Suppressor macrophage treated with lipopolysaccharide for 4 hours (primary cell): Measurements from ENCODE around the gene BBS4.
"Not testable (repeated sequence)": the region's sequence is repeated elsewhere in the genome, so short reads cannot be mapped to it uniquely, and the experiment has no call there.

Experiments
- DNase-seq: peaks from one replicate; pipeline ENCODE4 v3.0.0-alpha.2; 2020

Gene BBS4, protein sequence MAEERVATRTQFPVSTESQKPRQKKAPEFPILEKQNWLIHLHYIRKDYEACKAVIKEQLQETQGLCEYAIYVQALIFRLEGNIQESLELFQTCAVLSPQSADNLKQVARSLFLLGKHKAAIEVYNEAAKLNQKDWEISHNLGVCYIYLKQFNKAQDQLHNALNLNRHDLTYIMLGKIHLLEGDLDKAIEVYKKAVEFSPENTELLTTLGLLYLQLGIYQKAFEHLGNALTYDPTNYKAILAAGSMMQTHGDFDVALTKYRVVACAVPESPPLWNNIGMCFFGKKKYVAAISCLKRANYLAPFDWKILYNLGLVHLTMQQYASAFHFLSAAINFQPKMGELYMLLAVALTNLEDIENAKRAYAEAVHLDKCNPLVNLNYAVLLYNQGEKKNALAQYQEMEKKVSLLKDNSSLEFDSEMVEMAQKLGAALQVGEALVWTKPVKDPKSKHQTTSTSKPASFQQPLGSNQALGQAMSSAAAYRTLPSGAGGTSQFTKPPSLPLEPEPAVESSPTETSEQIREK

DNA sequence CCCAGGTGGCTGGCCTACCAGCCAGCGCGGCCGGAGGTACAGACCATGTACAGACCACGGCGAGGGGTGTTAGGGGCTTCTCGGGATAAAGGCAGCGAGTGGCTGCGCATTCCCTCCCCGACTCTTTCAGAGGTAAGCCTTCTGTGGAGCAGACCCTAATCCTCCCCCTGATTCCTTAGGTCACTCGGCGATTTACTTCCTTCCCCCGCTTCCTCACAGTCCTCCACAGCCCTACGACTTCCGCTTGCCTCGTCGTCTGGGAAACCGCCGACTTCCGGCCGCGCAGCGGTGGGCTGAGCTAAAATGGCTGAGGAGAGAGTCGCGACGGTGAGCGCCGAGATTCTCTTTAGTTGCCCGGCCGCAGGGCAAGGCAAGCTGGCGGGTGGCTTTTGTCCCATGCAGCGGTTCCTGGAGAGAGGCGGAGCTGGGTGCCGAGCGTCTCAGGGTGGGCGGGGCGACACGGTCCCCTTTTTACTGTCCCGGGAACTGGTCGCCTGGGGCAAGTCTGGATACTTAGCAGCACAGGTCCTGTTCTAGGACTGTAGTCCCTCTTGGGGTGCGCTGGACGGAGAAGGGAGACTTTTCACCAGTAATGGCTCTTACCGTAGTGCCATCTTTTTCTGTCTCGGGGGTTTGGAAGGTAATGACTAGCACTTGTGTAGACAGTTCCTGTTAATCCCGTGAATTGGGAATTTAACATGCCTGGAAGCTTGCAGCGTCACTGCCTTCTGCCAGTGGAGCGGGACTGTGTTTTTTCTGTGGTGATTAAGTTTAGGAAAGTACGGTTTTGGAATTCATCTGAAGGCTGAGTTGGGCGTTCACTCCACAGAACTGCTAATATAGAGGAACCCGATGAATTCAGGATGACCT lies at the start of gene BBS4, which contains the start of gene HIGD2B:
Gene BBS4, plus strand, starts transcription at position 283 of the 870 bp plus-strand sequence. Its CDS starts 21 bp downstream, at position 304.
Gene HIGD2B, minus strand, starts transcription at position 258 of the 870 bp plus-strand sequence. CDS start 9,808 bp downstream, outside the sequence.
- peak; percentile 91 for DNase-seq

DNA sequence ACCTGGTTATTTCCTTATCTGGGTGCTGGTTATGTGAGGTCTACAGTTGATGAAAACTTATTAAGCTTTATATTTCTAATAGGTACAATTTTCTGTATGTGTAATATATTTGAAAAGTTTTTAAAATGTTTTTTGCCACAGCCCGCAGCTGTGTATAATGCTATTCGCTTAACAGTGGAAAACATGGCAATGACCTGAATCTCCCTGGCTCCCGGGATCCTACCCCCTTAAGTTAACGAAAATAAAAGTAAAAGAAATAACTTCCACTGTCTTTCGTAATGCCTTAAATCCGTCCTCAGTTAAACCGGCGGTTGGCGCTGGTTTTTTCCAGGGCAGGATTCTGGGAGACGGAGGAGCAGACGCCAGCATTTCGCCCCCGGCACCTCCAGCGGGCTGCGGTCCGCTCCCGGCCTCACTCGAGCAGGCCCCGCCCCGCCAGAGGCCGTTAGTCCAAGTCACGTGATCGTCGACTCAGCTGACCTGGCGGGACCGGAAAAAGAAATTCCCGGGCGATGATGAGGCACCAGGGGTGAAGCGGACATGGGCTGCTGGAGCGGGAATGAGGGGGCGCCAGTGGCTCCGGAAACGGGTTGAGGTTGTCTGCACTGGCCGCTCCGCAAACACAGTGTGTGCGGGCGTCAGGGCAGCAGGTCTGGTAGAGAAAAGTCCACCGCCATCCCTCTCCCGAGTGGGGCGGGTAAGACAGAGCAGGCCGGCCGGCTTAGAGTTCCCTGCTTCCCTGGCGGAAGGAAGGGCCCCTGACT lies 49.3 kb upstream of the BBS4 start:
- not testable (repeated sequence) for DNase-seq

DNA sequence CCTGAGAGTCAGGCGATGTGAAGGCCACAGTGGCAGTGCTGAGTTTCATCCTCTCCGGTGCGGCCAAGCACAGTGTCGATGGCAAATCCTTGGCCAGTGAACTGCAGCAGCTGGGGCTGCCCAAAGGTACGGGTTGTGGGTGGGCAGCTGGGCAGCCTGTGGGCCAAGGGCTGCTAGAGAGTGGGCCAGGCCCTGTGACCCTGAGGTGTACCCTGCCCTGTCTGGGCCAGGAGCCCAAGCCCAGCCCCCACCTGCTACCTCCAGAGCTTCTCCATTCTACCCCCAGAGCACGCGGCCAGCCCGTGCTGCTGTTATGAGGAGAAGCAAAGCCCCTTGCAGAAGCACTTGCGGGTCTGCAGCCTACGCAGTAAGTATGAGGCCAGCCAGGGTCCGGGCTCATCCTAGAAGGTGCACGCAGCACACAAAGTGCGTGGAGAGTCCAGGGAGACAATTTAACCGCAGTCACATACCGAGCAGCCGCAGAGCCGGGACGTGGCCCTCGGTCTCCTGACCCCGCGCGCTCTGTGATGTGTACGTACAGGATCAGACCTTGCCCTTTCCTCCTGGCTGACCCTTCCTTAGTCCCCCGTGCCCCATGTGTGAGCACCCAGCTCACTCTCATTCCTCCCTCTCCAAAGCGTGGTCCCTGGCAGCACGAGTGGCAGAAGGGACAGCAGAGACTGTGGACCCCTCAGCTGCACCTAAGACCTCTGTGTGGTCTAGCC lies 46.1 kb upstream of the BBS4 start:
- not testable (repeated sequence) for DNase-seq

DNA sequence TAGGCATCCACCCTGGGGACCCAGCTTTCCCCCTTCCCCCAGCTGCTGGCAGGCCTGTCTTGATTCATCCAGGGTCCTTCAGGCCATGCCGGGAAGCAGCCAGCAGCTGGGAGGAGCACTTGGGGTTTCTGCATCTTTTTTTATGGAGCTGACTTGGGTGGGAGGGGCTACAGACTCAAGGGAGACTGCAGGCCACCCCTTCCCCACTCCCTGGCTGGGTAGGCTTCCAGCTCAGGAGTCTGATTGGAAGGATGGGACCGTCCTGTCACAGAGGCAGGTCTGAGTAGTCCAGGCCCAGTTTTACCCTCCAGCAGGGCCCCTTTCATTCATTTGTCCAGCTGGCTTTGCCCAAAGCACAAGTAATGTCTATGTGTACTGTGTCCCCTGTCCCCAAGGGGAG lies 43.7 kb upstream of the BBS4 start:
- not testable (repeated sequence) for DNase-seq

DNA sequence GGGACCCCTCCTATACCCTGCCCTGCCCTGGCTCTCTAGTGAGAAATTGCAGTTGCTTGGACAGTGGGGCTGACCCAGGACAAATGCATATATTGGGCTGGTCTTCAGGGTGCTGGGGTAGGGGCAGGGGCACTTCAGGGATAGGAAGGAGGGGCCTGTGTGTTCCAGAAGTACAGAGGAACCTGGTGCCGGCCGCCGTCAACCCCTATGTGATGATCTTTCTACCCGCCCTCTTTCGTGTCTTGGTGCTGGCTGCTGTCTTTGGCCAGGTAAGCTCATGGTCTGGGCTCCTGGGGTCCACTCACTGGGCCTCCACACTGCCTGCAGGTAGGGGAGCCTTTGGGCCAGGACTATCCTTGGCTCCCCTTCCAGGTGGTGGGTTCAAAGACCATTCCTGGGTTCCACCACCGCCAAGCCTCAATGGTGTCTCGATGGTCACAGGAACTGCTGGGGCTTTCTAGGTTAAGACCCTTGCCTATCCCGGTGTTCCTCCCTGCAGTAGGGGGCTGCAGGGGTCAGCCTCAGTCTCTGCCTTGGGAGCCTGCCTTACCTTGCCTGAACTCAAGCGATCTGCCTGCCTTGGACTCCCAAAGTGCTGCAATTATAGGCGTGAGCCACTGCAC lies 37.3 kb upstream of the BBS4 start:
- DNase-seq, result not testable (repeated sequence)

DNA sequence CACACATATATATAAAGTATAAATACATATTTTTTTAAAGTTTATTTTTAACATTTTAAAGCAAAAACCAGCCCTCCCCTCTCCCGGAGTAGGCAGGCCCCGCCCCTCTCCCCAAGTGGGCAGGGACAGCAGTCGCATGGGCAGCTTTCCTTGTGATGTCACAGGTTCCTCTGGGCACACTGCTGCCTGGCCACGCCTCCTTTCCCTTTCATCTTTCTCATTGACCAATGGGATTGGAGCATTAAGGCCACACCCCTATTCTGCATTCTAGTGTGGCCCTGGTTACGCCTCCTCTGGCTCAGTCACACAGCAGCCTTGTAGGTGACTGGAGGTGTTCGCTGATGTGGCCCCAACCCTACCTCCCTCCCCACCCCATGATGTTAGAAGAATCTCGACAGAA lies 31.6 kb upstream of the BBS4 start, which contains the start of gene GOLGA6B:
Gene GOLGA6B, plus strand, starts transcription at position 301 of the 400 bp plus-strand sequence. Its CDS starts 41 bp downstream, at position 342.
- not testable (repeated sequence) for DNase-seq

DNA sequence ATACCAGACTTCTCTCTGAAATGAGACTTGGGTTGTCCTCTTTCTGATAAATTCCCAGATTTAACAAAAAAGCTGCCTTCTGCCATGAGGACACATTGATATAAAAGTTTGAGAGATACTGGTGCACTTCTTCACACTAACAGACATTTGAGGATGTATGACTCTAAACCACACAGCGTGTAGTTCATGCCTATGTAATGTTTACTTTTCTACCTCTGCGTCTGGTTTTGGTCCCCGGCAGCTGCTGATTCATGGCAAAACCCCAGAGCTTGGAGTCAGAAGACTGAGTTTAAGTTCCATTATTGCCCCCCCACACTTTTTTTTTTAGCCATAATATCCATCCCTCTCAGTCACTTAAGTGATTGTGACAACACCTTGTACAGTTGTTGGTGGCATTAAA lies 30.0 kb upstream of the BBS4 start:
- DNase-seq, result not testable (repeated sequence)

DNA sequence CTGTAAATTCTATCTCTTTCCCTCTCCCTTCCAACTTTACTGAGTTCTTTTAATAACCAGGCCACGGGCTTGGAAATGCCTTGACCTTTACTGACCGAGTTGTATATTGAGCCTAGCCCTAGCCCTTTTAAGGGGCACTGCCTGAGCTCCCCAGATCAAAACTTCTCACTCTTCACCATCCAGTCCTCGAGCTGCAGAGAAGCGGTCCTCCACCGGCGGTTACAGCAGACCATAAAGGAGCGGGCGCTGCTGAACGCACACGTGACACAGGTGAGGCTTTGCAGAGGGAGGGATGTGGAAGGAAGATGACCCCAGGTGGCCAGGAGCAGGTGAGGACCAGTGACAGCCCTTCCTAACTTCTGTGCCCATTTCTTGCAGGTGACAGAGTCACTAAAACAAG lies 24.9 kb upstream of the BBS4 start:
- not testable (repeated sequence) for DNase-seq

DNA sequence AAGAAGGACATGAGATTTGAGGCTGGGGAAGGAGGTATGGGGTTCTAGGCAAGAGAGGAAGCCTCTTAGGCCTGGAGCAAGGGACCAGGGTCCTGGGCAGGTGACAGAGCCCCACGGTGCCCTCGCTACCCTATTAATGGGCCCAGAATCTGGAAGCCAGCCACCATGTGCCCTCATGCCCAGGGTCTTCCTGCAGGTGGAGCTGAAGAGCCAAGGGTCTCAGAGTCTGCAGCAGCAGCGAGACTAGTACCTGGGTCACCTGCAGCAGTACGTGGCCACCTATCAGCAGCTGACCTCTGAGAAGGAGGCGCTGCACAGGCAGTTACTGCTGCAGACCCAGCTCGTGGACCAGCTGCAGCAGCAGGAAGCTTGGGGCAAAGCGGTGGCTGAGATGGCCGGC lies 22.1 kb upstream of the BBS4 start:
- not testable (repeated sequence) for DNase-seq

DNA sequence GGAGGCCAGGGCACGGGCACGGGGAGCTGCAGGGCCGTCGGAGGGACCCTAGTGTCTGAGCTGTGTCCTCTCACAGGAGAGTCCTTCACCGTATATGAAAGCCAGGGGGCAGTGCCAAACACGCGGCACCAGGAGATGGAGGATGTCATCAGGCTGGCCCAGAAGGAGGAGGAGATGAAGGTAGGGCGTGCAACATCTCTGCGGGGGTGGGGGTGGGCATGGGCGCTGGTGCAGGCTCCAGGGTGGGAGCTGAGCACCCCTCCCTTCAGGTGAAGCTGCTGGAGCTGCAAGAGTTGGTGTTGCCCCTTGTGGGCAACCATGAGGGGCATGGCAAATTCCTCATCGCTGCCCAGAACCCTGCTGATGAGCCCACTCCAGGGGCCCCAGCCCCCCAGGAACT lies 20.3 kb upstream of the BBS4 start:
- DNase-seq, result not testable (repeated sequence)

DNA sequence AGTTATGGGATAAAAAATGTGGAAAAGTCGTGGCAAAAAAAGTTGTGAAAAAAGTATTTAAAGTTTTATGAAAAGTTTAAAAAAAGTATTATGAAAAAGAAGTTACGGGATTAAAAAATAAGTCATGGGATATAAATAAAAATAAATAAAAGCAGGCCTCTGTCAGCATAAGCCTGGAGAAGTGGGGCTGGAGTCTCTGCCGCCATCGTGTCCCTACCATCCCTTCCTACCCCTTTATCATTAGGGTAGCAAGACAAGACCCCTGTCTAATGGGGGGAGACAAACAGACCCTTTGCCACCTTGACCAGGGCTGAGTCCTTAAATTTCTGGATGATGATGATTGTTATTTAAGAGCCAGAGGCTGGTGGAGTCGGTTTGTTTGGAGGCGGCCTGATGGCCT lies 16.2 kb upstream of the BBS4 start:
- DNase-seq, result not testable (repeated sequence)

DNA sequence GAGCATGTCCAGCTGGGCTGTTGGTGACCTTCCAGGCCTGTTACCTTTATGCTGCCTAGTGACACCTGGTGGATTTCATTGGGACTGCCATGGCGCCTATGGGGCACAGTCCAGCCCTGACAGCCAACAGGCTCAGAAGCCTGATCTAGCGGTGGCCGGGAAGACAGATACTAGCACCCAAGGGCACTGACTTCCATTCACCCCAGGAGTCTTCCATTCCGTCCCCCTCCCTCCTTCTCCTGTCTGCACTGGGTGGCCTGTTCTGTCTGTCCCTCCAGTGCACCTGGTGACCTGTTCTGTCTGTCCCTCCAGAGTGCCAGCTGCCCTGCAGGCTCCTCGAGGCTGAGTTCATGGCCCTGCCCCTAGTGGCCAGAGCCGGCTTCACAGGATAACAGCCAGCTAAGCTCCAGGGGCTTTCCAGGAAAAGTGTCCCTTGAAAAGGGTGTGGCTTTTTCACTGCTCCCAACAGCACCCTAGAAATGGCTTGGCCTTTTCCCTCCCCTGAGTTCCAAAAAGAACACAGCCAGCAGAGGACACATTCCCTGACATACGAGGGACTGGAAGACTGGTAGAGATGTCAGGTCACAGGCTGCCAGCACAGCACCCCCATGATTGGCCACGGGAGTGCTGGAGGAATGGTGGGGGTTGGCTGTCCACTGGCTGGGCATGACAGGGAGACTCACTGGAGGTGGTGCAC lies 15.2 kb upstream of the BBS4 start:
- peak; percentile 81 for DNase-seq

DNA sequence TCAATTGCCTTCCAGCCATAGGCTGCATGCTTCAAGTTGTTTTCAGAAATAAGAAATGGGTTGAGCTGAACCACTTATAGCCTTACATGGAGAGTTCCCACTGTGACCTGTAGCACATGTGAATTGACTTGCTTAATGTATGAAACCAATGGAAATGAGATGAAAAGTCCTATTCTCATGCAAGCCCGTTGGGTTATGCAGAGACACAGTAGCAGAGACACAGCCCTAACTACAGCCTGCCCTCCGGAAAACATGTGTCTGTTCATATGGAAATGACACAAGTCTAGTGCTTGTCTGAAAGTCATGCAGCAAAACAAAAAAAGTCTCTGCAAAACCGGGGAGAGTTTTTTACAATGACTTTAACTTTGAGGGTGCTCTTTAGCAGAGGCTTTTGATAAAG lies 14.5 kb upstream of the BBS4 start:
- DNase-seq, result no peak

DNA sequence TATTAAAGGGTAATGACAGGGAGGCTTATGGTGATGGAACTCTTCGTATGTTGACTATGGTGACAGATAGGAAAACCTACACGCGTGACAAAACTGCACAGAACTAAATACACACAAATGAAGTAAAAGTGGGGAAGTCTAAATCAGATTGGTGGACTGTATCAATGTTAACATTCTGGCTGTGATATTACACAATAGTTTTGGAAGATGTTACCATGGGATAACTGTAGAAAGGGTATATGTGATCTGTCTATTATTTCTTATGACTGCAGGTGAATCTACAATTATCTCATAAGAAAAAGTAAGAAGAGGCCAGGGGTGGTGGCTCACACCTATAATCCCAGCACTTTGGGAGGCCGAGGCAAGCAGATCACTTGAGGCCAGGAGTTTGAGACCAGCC lies 9.2 kb upstream of the BBS4 start:
- no peak for DNase-seq

DNA sequence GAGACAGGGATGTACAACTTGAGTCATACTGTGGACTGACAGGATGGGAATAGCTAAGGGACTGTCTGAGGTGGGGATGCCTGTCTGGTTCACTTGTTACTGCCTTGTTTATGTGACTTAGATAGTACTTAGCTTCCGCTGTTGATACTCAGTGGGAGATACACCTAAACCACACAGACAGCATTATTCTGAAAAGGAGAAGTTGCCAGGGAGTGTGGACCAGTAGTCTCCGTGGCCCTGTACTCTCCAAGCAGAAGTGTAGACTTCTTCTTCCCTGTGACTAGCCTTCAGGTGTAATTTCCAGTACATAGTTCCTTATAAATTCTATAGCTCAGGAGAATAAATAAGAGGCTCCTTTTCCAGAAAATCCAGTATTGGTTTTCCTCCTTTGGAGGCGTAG lies 5.1 kb upstream of the BBS4 start:
- DNase-seq, result no peak

DNA sequence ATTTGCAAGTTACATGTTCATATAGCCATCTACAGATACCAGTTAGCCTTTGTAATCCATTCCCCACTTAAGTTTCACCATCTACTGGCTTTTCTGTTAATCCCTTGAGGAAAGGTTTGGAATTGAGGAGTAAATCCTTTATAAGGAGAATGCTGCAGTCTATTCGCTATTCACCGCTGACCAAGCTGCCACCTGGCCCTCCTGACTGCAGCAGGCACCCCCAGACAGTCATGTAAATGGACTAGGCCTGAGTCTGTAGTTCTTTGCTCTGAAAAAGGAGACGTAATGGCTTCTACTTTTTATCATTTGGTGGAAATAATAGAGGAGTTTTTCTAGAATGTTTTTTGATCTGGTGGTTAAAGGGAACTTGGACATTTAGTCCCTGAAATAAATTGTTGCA lies 3.2 kb upstream of the BBS4 start:
- DNase-seq, result no peak

DNA sequence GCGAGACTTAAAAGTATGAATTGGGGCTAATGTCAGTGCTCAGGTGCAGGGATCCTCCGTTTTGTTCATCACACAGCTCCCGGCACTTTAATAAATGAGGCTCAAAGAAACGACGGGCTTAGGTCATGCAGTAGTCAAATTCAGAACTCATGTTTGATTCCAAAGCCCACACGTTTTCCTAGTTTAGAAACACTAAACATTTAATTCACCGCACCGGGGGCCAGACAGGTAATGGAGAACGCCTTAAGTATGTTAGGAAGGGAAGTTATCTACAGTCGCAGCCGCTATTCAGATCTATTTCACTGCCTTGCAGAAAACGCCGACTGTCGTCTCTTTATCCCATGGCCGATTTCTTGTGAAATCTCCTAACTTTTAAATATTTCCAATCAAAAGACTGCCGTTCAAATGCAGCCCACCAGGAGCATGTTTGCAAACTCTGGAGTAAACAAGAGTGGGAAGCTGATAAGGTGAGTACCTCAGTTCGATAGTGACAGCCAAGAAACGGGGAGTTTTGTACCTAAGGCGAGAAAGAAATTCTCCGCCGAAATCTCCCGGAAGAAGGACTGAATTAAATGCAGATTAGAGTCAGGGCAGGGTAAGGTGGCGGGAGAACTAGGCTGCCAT lies 594 bp upstream of the BBS4 start:
- DNase-seq, result no peak

DNA sequence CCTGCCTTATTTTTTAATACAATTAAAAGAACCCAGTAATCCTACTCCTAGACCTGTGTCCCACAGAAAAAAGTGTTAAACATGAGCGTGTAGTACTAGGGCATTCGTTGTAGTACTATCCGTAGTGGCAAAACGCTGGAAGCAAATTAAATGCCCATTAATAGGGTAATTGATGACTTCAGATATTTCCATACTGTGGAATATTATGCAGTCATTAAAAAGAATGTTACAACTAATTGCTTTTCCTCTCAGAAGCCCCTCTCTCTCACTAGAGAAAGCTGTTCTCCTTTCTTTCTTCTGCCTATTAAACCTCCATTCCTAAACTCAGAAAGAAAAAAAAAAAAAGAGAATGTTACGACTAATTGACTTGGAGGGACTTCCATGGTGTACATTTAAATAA lies 2.7 kb downstream of the BBS4 start:
- no peak for DNase-seq

DNA sequence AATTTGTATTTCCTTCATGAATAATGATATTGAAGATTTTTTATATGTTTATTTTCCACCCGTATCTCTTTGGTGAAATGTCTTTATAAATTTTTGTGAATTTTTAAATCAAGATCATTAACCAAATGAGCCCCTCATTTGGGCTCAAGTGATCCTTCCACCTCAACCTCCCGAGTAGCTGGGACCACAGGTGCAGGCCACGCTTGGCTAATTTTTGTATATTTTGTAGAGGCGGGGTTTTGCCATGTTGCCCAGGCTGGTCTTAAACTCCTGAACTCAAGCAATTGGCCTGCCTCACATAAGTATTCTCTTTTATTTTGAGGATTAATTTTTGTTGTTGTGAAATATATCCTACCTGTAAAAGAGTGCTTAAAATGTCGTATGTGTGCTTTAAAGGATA lies 4.9 kb downstream of the BBS4 start:
- no peak for DNase-seq

DNA sequence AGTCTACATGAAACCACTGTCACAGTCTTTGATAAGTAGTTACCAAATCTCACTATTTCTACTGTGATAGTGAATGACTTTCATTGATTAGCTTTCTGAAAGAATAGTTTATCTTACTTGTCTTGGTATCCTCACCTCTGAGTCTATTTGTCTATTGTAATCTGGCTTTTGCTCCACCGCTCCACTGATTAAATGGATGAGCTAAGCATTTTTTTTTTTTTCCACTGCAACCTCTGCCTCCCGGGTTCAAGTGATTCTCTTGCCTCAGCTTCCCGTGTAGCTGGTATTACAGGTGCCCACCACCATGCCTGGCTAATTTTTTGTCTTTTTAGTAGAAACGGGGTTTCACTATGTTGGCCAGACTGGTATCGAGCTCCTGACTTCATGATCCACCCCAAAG lies 12.9 kb downstream of the BBS4 start:
- no peak for DNase-seq
